Measurements from ENCODE around the gene SOAT1. TPM values are rescaled to one million over a fixed set of nuclear protein-coding genes. Genes with fewer than 3 reads are reported as not detected.
A peak's percentile ranks its signal among the peaks of the same experiment; 100 is the strongest.
"Not testable (repeated sequence)": the region's sequence is repeated elsewhere in the genome, so short reads cannot be mapped to it uniquely, and the experiment has no call there.

SOAT1 gene
- 36.9 and 43.0 TPM in 2 replicates for total RNA-seq (2022)
- Bru-seq, nascent RNA = percentile 71 among the genes with signal in this experiment
- percentile 77 among the genes with signal in this experiment for BruChase-seq, experiment 1, labeled RNA remaining after a 2-hour chase
- BruChase-seq, experiment 2, labeled RNA remaining after a 6-hour chase = percentile 85 among the genes with signal in this experiment
- long read RNA-seq, full-length matches to known transcripts = 52 of 65 reads
- long read RNA-seq, partial matches to known transcripts = 9 of 65 reads
- long read RNA-seq, other reads (novel, unspliced or antisense) = 4 of 65 reads

- Histone ChIP-seq H3K4me3 (ENCODE audit: low read depth, low read length) (peak within 1 kb of the TSS; percentile 47), H3K4me1 (peaks cover 39% of the 10 kb centered on the region), H3K9me3 (no peaks in the 10 kb centered on the region), H3K27me3 (replicated peaks; ENCODE audit: control insufficient read depth, insufficient read depth, low read length) (no peaks in the 10 kb centered on the region), H3K36me3 (ENCODE audit: control insufficient read depth, insufficient read depth, low read length) (no peaks in the 10 kb centered on the region)
- no TSS peak for BruUV-seq (replicated peaks)
- peaks cover 9% of the 10 kb centered on the region for H3K36me3 Mint-ChIP-seq (ENCODE audit: insufficient read depth, unreplicated experiment)
- no peaks in the 10 kb centered on the region for H3K9me3 Mint-ChIP-seq (ENCODE audit: unreplicated experiment)
- CTCF ChIA-PET = interaction anchor here (0.6 to 2.7 kb wide), 9 partner anchors 9 to 751 kb away, joined by 3 to 25 read pairs (median 3); no protein-coding TSS in a partner anchor
- TF ChIP-seq CTCF (IDR thresholded peaks at IDR 0.05; ENCODE audit: insufficient read depth in 1 of 2, low read depth in 1 of 2, low read length in 1 of 2, severe bottlenecking in 1 of 2, unreplicated experiment in 1 of 2) = peak in 1 of 2 experiments; percentile 25
- peaks cover 40% of the 10 kb centered on the region for H3K4me1 Mint-ChIP-seq (ENCODE audit: low read depth, unreplicated experiment)
- POLR2A ChIA-PET = interaction anchor here (0.6 to 1.3 kb wide), 5 partner anchors 10 to 767 kb away, joined by 3 to 8 read pairs (median 4); partner anchors contain the start of genes AXDND1 and TOR3A
- H3K4me3 Mint-ChIP-seq (ENCODE audit: unreplicated experiment) = peak within 1 kb of the TSS; percentile 99
- no peaks in the 10 kb centered on the region for H3K27me3 Mint-ChIP-seq (ENCODE audit: insufficient read depth, unreplicated experiment)
- DNase-seq = peak; percentile 95 to 96
- peak within 1 kb of the TSS; percentile 99 for H3K27ac Mint-ChIP-seq (ENCODE audit: unreplicated experiment)
- intact Hi-C loops (cut with micrococcal nuclease; ENCODE audit: unreplicated experiment) = loop anchor here (1.0 to 5.0 kb wide), 4 partner anchors 151 to 306 kb away; partner anchors contain the start of gene FAM20B
These were observed at the start of gene SOAT1 for GRCh38 chr1:179293340-179294327. Gene SOAT1, plus strand, starts transcription at chr1:179293797. Its CDS starts 8,888 bp downstream, at chr1:179302685.

GRCh38 chr1:179245426-179245825 is 48.2 kb upstream of the SOAT1 start:
- H3K27me3 ChIP-seq (replicated peaks; ENCODE audit: control insufficient read depth, insufficient read depth, low read length); H3K36me3 ChIP-seq (ENCODE audit: control insufficient read depth, insufficient read depth, low read length); H3K27me3 Mint-ChIP-seq (ENCODE audit: insufficient read depth, unreplicated experiment); H3K4me1 Mint-ChIP-seq (ENCODE audit: low read depth, unreplicated experiment); intact Hi-C loops (cut with micrococcal nuclease; ENCODE audit: unreplicated experiment); CTCF ChIA-PET; POLR2A ChIA-PET; H3K4me3 Mint-ChIP-seq (ENCODE audit: unreplicated experiment); DNase-seq; H3K4me1 ChIP-seq; H3K27ac Mint-ChIP-seq (ENCODE audit: unreplicated experiment); H3K9me3 Mint-ChIP-seq (ENCODE audit: unreplicated experiment); H3K36me3 Mint-ChIP-seq (ENCODE audit: insufficient read depth, unreplicated experiment); H3K9me3 ChIP-seq; BruUV-seq (replicated peaks); H3K4me3 ChIP-seq (ENCODE audit: low read depth, low read length): not testable (repeated sequence)

- H3K27me3 Mint-ChIP-seq (ENCODE audit: insufficient read depth, unreplicated experiment) = no peaks in the 10 kb centered on the region
- CTCF ChIA-PET = interaction anchor here (1.3 kb wide), 1 partner anchor 45 kb away, joined by 3 read pairs; no protein-coding TSS in a partner anchor
- H3K9me3 Mint-ChIP-seq (ENCODE audit: unreplicated experiment) = no peaks in the 10 kb centered on the region
- POLR2A ChIA-PET = no interaction called here
- no peaks in the 10 kb centered on the region for H3K9me3 ChIP-seq
- H3K4me3 ChIP-seq (ENCODE audit: low read depth, low read length) = no peak overlapping the region
- H3K4me1 Mint-ChIP-seq (ENCODE audit: low read depth, unreplicated experiment) = no peaks in the 10 kb centered on the region
- no peaks in the 10 kb centered on the region for H3K4me1 ChIP-seq
- H3K36me3 ChIP-seq (ENCODE audit: control insufficient read depth, insufficient read depth, low read length) = no peaks in the 10 kb centered on the region
- no peak overlapping the region for H3K4me3 Mint-ChIP-seq (ENCODE audit: unreplicated experiment)
- no peak overlapping the region for H3K27ac Mint-ChIP-seq (ENCODE audit: unreplicated experiment)
- no peaks in the 10 kb centered on the region for H3K27me3 ChIP-seq (replicated peaks; ENCODE audit: control insufficient read depth, insufficient read depth, low read length)
- no peak for TF ChIP-seq CTCF (IDR thresholded peaks at IDR 0.05; ENCODE audit: insufficient read depth in 1 of 2, low read depth in 1 of 2, low read length in 1 of 2, severe bottlenecking in 1 of 2, unreplicated experiment in 1 of 2)
- DNase-seq = no peak
- intact Hi-C loops (cut with micrococcal nuclease; ENCODE audit: unreplicated experiment) = no loop called here
- BruUV-seq (replicated peaks) = no TSS peak
- no peaks in the 10 kb centered on the region for H3K36me3 Mint-ChIP-seq (ENCODE audit: insufficient read depth, unreplicated experiment)
These were observed 45.7 kb upstream of the SOAT1 start for GRCh38 chr1:179247923-179248322.
